Right ventricle myocardium inferior (tissue), 1 donor: ENCODE results near the gene GYPB. TPM values are rescaled to one million over a fixed set of nuclear protein-coding genes. Genes with fewer than 3 reads are reported as not detected.
"Not testable (repeated sequence)": the region's sequence is repeated elsewhere in the genome, so short reads cannot be mapped to it uniquely, and the experiment has no call there.

Experiments
- ATAC-seq: fragments of 200-7000 bp; cut with Tn5 transposase; one replicate; pipeline ENCODE4 v1.9.1; 2020; ENCODE audit warnings: mild to moderate bottlenecking, moderate library complexity
- DNase-seq: peaks from one replicate; pipeline ENCODE4 v3.0.0; 2021; ENCODE audit errors: missing footprints
- intact Hi-C: fragments of 100-400 bp; cut with DNase I; formaldehyde crosslinking; loops from one replicate; pipeline ENCODE4 v1.11.0; 2022
- total RNA-seq: library from RNA; stranded (reverse); fragmentation: NEBNext Ultra II Directional; extraction: Animal tissue kit (Norgen Biotek cat#: 25700); gene quantifications from one replicate; pipeline ENCODE4 v1.2.1, GENCODE V29; 2021
- donor health status: DM: no; HTN: yes; CAD: no; lungs with severe emphysema.

The GYPB gene
- total RNA-seq, 1 donor from 2014 or later: not detected

- intact Hi-C loops, ATAC-seq, DNase-seq: not testable (repeated sequence)
Observed at GRCh38 chr4:143974021-143974420, 45.2 kb downstream of the GYPB start.

DNA sequence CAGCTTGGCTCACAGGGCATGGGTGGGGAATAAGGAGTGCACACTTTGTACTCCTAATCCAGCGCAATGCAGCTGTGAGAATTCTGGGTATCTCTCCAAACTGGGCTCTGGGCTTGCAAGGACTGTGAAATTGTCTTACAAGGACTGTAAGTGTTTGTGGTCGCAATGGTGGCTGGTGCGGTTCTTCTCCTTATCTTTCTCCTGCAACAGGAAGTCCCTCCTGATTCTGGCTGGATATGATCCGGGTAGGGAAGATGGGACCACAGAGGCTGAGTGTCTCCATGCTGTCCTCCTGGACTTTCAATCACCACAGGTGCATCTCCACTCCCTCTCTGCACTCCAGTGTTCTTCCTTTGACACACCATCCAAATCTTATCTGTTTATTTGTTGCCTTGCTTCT lies 58.1 kb downstream of the GYPB start:
- intact Hi-C loops: no loop called here
- no peak for DNase-seq
- ATAC-seq: no peak

- DNase-seq, intact Hi-C loops, ATAC-seq: not testable (repeated sequence)
Observed at GRCh38 chr4:143955306-143955705, 63.9 kb downstream of the GYPB start.

GRCh38 chr4:143951458-143951972 lies 67.7 kb downstream of the GYPB start:
- intact Hi-C loops, ATAC-seq, DNase-seq: not testable (repeated sequence)

GRCh38 chr4:143950967-143951366 lies 68.2 kb downstream of the GYPB start:
- intact Hi-C loops, DNase-seq, ATAC-seq: not testable (repeated sequence)

GRCh38 chr4:143950185-143950584 lies 69.0 kb downstream of the GYPB start:
- DNase-seq, intact Hi-C loops, ATAC-seq: not testable (repeated sequence)

DNA sequence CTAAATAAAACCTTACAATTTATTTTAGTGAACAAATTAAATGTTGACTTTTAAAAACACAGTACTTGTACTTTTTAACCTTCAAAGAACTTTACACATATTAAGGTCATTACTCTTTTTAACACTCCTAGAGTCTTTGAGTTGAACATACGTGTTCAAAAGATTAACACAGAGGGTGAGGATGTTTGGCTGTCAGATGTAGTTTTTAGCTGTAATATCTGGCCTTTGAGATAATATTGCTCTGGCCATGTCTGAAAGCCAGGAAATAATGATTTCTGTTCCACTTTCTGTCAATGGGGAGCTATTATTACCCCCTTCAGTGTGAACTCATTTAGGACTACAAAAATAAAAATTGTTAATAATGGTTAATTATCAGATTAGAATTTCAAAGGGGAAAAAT lies 71.7 kb downstream of the GYPB start:
- ATAC-seq, DNase-seq, intact Hi-C loops: not testable (repeated sequence)

Other genes with a start within 250 kb of the GYPB start
- 0.24 TPM for gene GYPE, start 113.8 kb downstream of the GYPB start, total RNA-seq
- not detected for gene GYPA, start 121.3 kb upstream of the GYPB start, total RNA-seq